NOMO-1 treated with DMSO at 0.1 percent for 48 hours (cell line): ENCODE results near the gene HOXD13.

Experiments used
- DNase-seq: peaks from one replicate; lab custom pipeline; 2025; ENCODE audit not compliant: unreplicated experiment; lab: John Stamatoyannopoulos, UW

The HOXD13 gene

GRCh38 chr2:176092270-176093144 lies at the start of gene HOXD13:
Gene HOXD13, plus strand, starts transcription at chr2:176092721. Its CDS starts 170 bp downstream, at chr2:176092891.
- no peak for DNase-seq

- DNase-seq, result no peak
Observed at GRCh38 chr2:176056406-176056805, 36.1 kb upstream of the HOXD13 start.

- DNase-seq, result no peak
Observed at GRCh38 chr2:176063958-176064357, 28.6 kb upstream of the HOXD13 start.

- no peak for DNase-seq
Observed at GRCh38 chr2:176066645-176067588, 25.6 kb upstream of the HOXD13 start.

GRCh38 chr2:176067589-176068418 lies 24.7 kb upstream of the HOXD13 start:
- no peak for DNase-seq

- no peak for DNase-seq
Observed at GRCh38 chr2:176068419-176068832, 24.1 kb upstream of the HOXD13 start.

- DNase-seq, result no peak
Observed at GRCh38 chr2:176071330-176072291, 20.9 kb upstream of the HOXD13 start.

GRCh38 chr2:176072292-176072669 lies 20.2 kb upstream of the HOXD13 start:
- DNase-seq, result no peak

GRCh38 chr2:176072951-176073904 lies 19.3 kb upstream of the HOXD13 start:
- DNase-seq, result no peak

- DNase-seq, result no peak
Observed at GRCh38 chr2:176074919-176075425, 17.5 kb upstream of the HOXD13 start.

GRCh38 chr2:176075481-176075880 lies 17.0 kb upstream of the HOXD13 start:
- no peak for DNase-seq

GRCh38 chr2:176076063-176076462 lies 16.5 kb upstream of the HOXD13 start:
- DNase-seq, result no peak

GRCh38 chr2:176076796-176077195 lies 15.7 kb upstream of the HOXD13 start:
- DNase-seq, result no peak

GRCh38 chr2:176078541-176079284 lies 13.8 kb upstream of the HOXD13 start:
- no peak for DNase-seq

- DNase-seq, result no peak
Observed at GRCh38 chr2:176079285-176079830, 13.2 kb upstream of the HOXD13 start.

- no peak for DNase-seq
Observed at GRCh38 chr2:176079831-176080539, 12.5 kb upstream of the HOXD13 start.
